ENCODE data around the gene CAPN11.
"Not testable (repeated sequence)": the region's sequence is repeated elsewhere in the genome, so short reads cannot be mapped to it uniquely, and the experiment has no call there.

Gene CAPN11

DNA sequence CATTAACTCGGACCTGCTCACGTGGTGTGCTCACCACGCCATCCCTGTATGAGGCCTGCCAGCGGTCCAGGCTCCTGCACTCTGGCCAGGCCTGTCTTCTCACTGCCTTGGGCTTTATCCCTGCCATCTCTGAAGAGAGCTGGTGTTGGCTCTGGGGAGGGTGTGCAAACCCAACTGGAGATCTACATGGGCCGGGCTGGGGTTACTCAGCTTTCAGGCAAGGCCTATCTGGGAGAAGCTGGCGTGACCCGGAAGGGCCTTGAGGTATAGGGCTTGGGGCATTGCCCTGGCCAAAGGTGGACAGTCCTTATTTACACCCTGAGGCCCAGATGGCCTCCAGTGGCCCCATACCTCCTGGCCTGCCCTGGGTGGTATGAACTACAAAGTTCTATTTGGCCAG, 69.8 kb downstream of the CAPN11 start:
- no peak overlapping the region for H3K4me3 ChIP-seq (ENCODE audit: low read depth, low read length)
- DNase-seq (ENCODE audit: low read depth) = no peak
- TF ChIP-seq CTCF (IDR thresholded peaks at IDR 0.05; ENCODE audit: insufficient read depth, low read depth, low read length, missing control alignments) = no peak

DNA sequence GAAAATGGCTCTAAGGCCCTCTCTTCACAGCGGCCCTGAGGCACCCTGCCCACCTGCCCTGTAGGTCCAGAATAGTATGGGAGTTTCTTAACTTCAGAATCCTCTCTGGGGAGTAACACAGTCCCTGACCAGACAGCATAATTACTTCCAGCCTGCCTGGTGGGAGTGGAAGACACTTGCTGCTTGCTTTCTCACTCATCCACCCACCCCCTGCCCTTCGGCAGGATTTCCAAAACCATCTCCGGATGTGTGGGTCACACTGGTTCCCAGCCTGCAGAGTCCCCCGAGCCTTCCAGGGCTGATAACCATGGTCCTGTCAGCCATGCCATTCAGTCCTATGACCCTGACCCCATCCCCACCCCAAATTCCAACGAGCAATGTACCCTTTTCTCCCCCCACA, 70.2 kb downstream of the CAPN11 start:
- H3K4me3 ChIP-seq (ENCODE audit: low read depth, low read length) = no peak overlapping the region
- no peak for DNase-seq (ENCODE audit: low read depth)
- TF ChIP-seq CTCF (IDR thresholded peaks at IDR 0.05; ENCODE audit: insufficient read depth, low read depth, low read length, missing control alignments) = no peak

DNA sequence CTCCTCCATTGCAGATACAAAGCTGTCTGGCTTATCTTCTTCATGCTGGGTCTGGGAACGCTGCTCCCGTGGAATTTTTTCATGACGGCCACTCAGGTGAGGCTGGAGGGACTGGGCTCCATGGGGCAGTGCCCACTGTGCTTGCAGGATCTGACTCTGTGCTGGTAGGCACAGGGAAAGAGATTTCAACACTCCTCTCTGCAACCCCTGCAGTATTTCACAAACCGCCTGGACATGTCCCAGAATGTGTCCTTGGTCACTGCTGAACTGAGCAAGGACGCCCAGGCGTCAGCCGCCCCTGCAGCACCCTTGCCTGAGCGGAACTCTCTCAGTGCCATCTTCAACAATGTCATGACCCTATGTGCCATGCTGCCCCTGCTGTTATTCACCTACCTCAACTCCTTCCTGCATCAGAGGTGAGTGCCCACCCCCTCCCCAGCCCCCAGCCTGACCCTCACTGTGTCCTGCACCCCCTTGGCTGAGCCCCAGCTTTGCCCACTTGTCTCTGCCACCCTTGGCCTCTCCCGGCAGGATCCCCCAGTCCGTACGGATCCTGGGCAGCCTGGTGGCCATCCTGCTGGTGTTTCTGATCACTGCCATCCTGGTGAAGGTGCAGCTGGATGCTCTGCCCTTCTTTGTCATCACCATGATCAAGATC, 70.9 kb downstream of the CAPN11 start:
- H3K4me3 ChIP-seq (ENCODE audit: low read depth, low read length) = no peak overlapping the region
- no peak for DNase-seq (ENCODE audit: low read depth)
- no peak for TF ChIP-seq CTCF (IDR thresholded peaks at IDR 0.05; ENCODE audit: insufficient read depth, low read depth, low read length, missing control alignments)

- no peak for TF ChIP-seq CTCF (IDR thresholded peaks at IDR 0.05; ENCODE audit: insufficient read depth, low read depth, low read length, missing control alignments)
- H3K4me3 ChIP-seq (ENCODE audit: low read depth, low read length) = no peak overlapping the region
- DNase-seq (ENCODE audit: low read depth) = no peak
Measured at GRCh38 chr6:44230034-44230675, 71.5 kb downstream of the CAPN11 start.

- H3K4me3 ChIP-seq (ENCODE audit: low read depth, low read length); DNase-seq (ENCODE audit: low read depth): not testable (repeated sequence)
Measured at GRCh38 chr6:44231426-44231825, 72.8 kb downstream of the CAPN11 start.

DNA sequence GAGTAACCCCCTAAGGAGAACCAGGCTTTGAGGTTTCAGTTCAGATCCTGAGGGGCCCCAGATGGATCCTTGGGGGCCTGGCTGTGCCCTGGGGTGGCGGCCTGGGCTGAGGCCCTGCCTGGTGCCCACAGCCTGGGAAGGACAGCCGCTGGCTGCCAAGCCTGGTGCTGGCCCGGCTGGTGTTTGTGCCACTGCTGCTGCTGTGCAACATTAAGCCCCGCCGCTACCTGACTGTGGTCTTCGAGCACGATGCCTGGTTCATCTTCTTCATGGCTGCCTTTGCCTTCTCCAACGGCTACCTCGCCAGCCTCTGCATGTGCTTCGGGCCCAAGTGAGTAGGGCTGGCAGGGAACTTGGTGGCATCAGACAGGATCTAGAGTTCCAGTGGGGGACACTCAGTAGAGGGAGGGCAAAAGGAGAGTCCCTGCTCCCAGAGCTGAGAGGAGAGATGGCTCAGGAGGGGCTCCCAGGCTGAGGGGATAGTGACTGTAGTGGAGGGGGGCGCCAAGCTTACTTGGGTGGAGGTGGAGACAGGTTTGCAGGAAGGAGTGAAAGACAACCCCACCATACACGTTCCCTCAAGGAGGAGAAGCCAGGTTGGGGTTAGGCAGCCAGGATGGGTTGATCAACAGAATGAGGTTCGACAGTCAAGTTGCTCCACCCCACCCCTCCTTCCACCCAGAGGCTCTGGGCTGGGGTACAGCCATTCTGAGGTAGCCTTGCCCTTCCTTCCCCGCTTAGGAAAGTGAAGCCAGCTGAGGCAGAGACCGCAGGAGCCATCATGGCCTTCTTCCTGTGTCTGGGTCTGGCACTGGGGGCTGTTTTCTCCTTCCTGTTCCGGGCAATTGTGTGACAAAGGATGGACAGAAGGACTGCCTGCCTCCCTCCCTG, 74.3 kb downstream of the CAPN11 start:
- DNase-seq (ENCODE audit: low read depth) = no peak
- no peak for TF ChIP-seq CTCF (IDR thresholded peaks at IDR 0.05; ENCODE audit: insufficient read depth, low read depth, low read length, missing control alignments)
- no peak overlapping the region for H3K4me3 ChIP-seq (ENCODE audit: low read depth, low read length)

DNA sequence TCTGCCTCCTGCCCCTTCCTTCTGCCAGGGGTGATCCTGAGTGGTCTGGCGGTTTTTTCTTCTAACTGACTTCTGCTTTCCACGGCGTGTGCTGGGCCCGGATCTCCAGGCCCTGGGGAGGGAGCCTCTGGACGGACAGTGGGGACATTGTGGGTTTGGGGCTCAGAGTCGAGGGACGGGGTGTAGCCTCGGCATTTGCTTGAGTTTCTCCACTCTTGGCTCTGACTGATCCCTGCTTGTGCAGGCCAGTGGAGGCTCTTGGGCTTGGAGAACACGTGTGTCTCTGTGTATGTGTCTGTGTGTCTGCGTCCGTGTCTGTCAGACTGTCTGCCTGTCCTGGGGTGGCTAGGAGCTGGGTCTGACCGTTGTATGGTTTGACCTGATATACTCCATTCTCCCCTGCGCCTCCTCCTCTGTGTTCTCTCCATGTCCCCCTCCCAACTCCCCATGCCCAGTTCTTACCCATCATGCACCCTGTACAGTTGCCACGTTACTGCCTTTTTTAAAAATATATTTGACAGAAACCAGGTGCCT, 75.0 kb downstream of the CAPN11 start:
- no peak overlapping the region for H3K4me3 ChIP-seq (ENCODE audit: low read depth, low read length)
- no peak for DNase-seq (ENCODE audit: low read depth)
- TF ChIP-seq CTCF (IDR thresholded peaks at IDR 0.05; ENCODE audit: insufficient read depth, low read depth, low read length, missing control alignments) = no peak

Data from GM12865 (cell line).